Stimulated activated CD8-positive, alpha-beta memory T cell treated with anti-CD3 and anti-CD28 coated beads, Interleukin-7, amount 100 ng/mL, for 48 hours (primary cell): Measurements from ENCODE around the gene POLK.
A peak's percentile ranks its signal among the peaks of the same experiment; 100 is the strongest.
"Not testable (repeated sequence)": the region's sequence is repeated elsewhere in the genome, so short reads cannot be mapped to it uniquely, and the experiment has no call there.

ENCODE experiments used
- DNase-seq, 2 donors: peaks; one replicate each; pipeline ENCODE4 v3.0.0-alpha.2; 2020; ENCODE audit warnings: low read depth in 1 of 2; ENCODE audit errors: extremely low read depth in 1 of 2

The POLK gene

GRCh38 chr5:75546830-75547229 lies 35.1 kb downstream of the POLK start:
- no peak for DNase-seq

GRCh38 chr5:75547812-75548211 lies 36.1 kb downstream of the POLK start:
- DNase-seq, result no peak

- no peak for DNase-seq
Measured at GRCh38 chr5:75550597-75550996, 38.9 kb downstream of the POLK start.

- no peak for DNase-seq
Measured at GRCh38 chr5:75551471-75551870, 39.8 kb downstream of the POLK start.

GRCh38 chr5:75552764-75553163 lies 41.1 kb downstream of the POLK start:
- no peak for DNase-seq

- DNase-seq, result no peak
Measured at GRCh38 chr5:75553358-75553757, 41.7 kb downstream of the POLK start.

GRCh38 chr5:75558221-75558620 lies 46.5 kb downstream of the POLK start:
- no peak for DNase-seq

GRCh38 chr5:75558981-75559632 lies 47.4 kb downstream of the POLK start:
- DNase-seq, result no peak

- not testable (repeated sequence) for DNase-seq
Measured at GRCh38 chr5:75560655-75561054, 49.0 kb downstream of the POLK start.

- not testable (repeated sequence) for DNase-seq
Measured at GRCh38 chr5:75565991-75566709, 54.5 kb downstream of the POLK start.

- DNase-seq, result peak; percentile 8 to 43
Measured at GRCh38 chr5:75566710-75567309, 55.1 kb downstream of the POLK start.

GRCh38 chr5:75567710-75568109 lies 56.0 kb downstream of the POLK start:
- DNase-seq, result no peak

GRCh38 chr5:75568202-75568601 lies 56.5 kb downstream of the POLK start:
- DNase-seq, result no peak

- DNase-seq, result no peak
Measured at GRCh38 chr5:75571547-75571946, 59.9 kb downstream of the POLK start.

- no peak for DNase-seq
Measured at GRCh38 chr5:75574791-75575190, 63.1 kb downstream of the POLK start.

- DNase-seq, result not testable (repeated sequence)
Measured at GRCh38 chr5:75578280-75578679, 66.6 kb downstream of the POLK start.

GRCh38 chr5:75584641-75585040 lies 73.0 kb downstream of the POLK start:
- DNase-seq, result no peak

GRCh38 chr5:75588666-75589065 lies 77.0 kb downstream of the POLK start:
- no peak for DNase-seq

- no peak for DNase-seq
Measured at GRCh38 chr5:75600535-75600934, 88.8 kb downstream of the POLK start.

GRCh38 chr5:75601567-75601966 lies 89.9 kb downstream of the POLK start:
- no peak for DNase-seq

GRCh38 chr5:75601996-75602395 lies 90.3 kb downstream of the POLK start:
- DNase-seq, result no peak

- DNase-seq, result no peak
Measured at GRCh38 chr5:75603371-75603770, 91.7 kb downstream of the POLK start.
